Heart left ventricle (tissue), 16 donors: ENCODE results near the gene EXOC3L2. TPM values are rescaled to one million over a fixed set of nuclear protein-coding genes. Genes with fewer than 3 reads are reported as not detected.

Experiments
- ATAC-seq, 4 donors: fragments of 200-7000 bp; cut with Tn5 transposase; one replicate each; pipeline ENCODE4 v1.9.1; 2020 to 2022; ENCODE audit warnings: moderate library complexity in 4 of 4, mild to moderate bottlenecking in 3 of 4, moderate number of reproducible peaks in 1 of 4
- DNase-seq, 5 donors: peaks; one replicate each; pipeline ENCODE4 v3.0.0-alpha.2; 2020
- H3K27ac ChIP-seq, 12 donors: fragments of 200-600 bp; sonication (generic) in 4 of 12; one replicate each; pipeline versions ENCODE4 v1.5.0 to v1.8.0; 2016 to 2022; ENCODE audit warnings: mild to moderate bottlenecking in 2 of 12
- H3K27me3 ChIP-seq, 9 donors: fragments of 200-600 bp; sonication (generic) in 2 of 9; one replicate each; pipeline versions ENCODE4 v1.5.1 to v1.8.0; 2016 to 2022; ENCODE audit warnings: mild to moderate bottlenecking in 3 of 9
- H3K36me3 ChIP-seq, 9 donors: fragments of 200-600 bp; sonication (generic) in 2 of 9; one replicate each; pipeline versions ENCODE4 v1.5.0 to v1.8.0; 2018 to 2022; ENCODE audit warnings: mild to moderate bottlenecking in 2 of 9
- H3K4me1 ChIP-seq, 12 donors: fragments of 200-600 bp; sonication (generic) in 4 of 12; one replicate each; pipeline versions ENCODE4 v1.5.0 to v1.8.0; 2016 to 2022; ENCODE audit warnings: mild to moderate bottlenecking in 3 of 12
- H3K4me3 ChIP-seq, 12 donors: fragments of 200-600 bp; sonication (generic) in 4 of 12; one replicate each; pipeline versions ENCODE4 v1.5.0 to v1.8.0; 2017 to 2022; ENCODE audit warnings: mild to moderate bottlenecking in 9 of 12, moderate library complexity in 4 of 12
- H3K9me3 ChIP-seq, 12 donors: fragments of 200-600 bp; sonication (generic) in 4 of 12; one replicate each; pipeline versions ENCODE4 v1.5.0 to v1.8.0; 2016 to 2022; ENCODE audit warnings: mild to moderate bottlenecking in 1 of 12
- POLR2A ChIP-seq, 2 donors: fragments of 450-650 bp; IDR thresholded peaks; one replicate each; pipeline ENCODE4 v1.6.1; 2017; ENCODE audit warnings: antibody characterized with exemption in 2 of 2, mild to moderate bottlenecking in 2 of 2, moderate library complexity in 2 of 2
- WGBS, 4 donors: extraction: QIAGEN DNeasy Blood & Tissue Kit in 2 of 4; methylation state at CpG; one replicate each; pipeline versions ENCODE4 v1.1.5 to v1.1.7; 2013 to 2018; 5-methylcytosine and 5-hydroxymethylcytosine counted together
- intact Hi-C, 10 donors: fragments of 100-400 bp; cut with DNase I; formaldehyde crosslinking; loops; one replicate each; pipeline versions ENCODE4 v1.11.1 to v1.14.2; 2022
- polyA plus RNA-seq, 2 donors: library from polyadenylated mRNA; stranded (reverse); fragments of 200-250 nt; gene quantifications; one replicate each; pipeline ENCODE4 v1.2.3, GENCODE V29; 2013
- total RNA-seq, 9 donors: library from RNA; depleted of rRNA in 2 of 9; stranded (reverse); fragments of >200 nt in 2 of 9; fragmentation: NEBNext Ultra II Directional in 3 of 9; extraction: Animal tissue kit (Norgen Biotek cat#: 25700) in 3 of 9; gene quantifications; one replicate each; pipeline versions ENCODE4 v1.1.0 to v1.2.4, GENCODE V29; 2016 to 2023
- TF ChIP-seq, protein P1 (sequence below), 12 donors: fragments of 200-600 bp; sonication (generic) in 4 of 12; IDR thresholded peaks; one replicate each; pipeline versions ENCODE4 v1.5.0 to v1.8.0; 2018 to 2022; ENCODE audit warnings: antibody characterized with exemption in 12 of 12, mild to moderate bottlenecking in 5 of 12
- donor health status: ischemic (EF 13 %, LVEDD 7.1; RV severe dilation, severe dysfunction).
- donor health status: healthy with polysubstance abuse.
- donor health status: DM: no; HTN: yes; CAD: no.
- donor health status: DM: no; HTN: no; CAD: no.
- donor health status: ischemic (EF 25% LVEDD 6.9; RV normal size, moderate dysfunction).
- donor health status: ischemic (EF 25% LVEDD 5.7; RV mildly dilated, moderate dysfunction).
- donor health status: healthy.
- donor health status: DM: yes; HTN: yes; CAD: no.
- donor health status: ischemic (EF 35%, LVEDD 5.7; RV mildly dilated, moderate dysfunction).
- donor health status: nonischemic (EF 11% LVEDD 7.7; RV severe dilation, severe dysfunction).
- donor health status: DM: yes; HTN: yes; CAD: no.
- donor health status: PGD.
- donor health status: ischemic (EF 29% LVEDD 5.4; RV normal size, mild dysfunction).
- donor health status: nonischemic (EF 23%, LVEDD 6.1; RV moderate dilation, normal function).

The EXOC3L2 gene
- total and polyA plus RNA-seq, 11 donors, result 0.32 to 2.5 (median 0.88) TPM

DNA sequence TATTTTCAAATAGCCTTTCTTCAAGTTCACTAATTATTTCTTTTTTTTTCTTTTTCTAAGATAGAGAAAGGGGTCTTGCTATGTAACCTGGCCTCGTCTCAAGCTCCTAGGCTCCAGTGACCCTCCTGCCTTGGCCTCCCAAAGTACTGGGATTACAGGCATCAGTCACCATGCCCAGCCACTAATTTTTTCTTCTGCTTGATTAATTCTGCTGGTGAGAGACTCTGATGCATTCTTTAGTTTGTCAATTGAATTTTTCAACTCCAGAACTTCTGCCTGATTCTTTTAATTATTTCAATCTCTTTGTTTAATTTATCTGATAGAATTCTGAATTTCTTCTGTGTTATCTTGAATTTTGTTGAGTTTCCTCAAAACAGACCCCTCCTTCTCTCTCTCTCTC is 55.2 kb downstream of the EXOC3L2 start:
- Histone ChIP-seq H3K4me1 (peaks cover 0 to under 1% (median 0%) of the 10 kb centered on the region in 12 donors), H3K36me3 (peaks cover 0 to 5% (median 0%) of the 10 kb centered on the region in 9 donors), H3K27ac (no peak overlapping the region), H3K27me3 (no peaks in the 10 kb centered on the region), H3K4me3 (no peak overlapping the region), H3K9me3 (peaks cover 0 to 9% (median 0%) of the 10 kb centered on the region in 12 donors)
- intact Hi-C loops, result loop anchor here in 3 of 10 donors (10.0 kb wide), 3 partner anchors 55 to 175 kb away; partner anchors contain the start of genes EXOC3L2 (in 1 of the 3) and KLC3 (in 1 of the 3)
- TF ChIP-seq, protein P1, sequence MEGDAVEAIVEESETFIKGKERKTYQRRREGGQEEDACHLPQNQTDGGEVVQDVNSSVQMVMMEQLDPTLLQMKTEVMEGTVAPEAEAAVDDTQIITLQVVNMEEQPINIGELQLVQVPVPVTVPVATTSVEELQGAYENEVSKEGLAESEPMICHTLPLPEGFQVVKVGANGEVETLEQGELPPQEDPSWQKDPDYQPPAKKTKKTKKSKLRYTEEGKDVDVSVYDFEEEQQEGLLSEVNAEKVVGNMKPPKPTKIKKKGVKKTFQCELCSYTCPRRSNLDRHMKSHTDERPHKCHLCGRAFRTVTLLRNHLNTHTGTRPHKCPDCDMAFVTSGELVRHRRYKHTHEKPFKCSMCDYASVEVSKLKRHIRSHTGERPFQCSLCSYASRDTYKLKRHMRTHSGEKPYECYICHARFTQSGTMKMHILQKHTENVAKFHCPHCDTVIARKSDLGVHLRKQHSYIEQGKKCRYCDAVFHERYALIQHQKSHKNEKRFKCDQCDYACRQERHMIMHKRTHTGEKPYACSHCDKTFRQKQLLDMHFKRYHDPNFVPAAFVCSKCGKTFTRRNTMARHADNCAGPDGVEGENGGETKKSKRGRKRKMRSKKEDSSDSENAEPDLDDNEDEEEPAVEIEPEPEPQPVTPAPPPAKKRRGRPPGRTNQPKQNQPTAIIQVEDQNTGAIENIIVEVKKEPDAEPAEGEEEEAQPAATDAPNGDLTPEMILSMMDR (IDR thresholded peaks at IDR 0.05), result no peak
- no peak for TF ChIP-seq POLR2A (IDR thresholded peaks at IDR 0.05)
- 78 to 90% (median 83%) methylated on average over 1 of the region's 1 CpG for WGBS, 4 donors
- ATAC-seq (no peak), DNase-seq (no peak)

DNA sequence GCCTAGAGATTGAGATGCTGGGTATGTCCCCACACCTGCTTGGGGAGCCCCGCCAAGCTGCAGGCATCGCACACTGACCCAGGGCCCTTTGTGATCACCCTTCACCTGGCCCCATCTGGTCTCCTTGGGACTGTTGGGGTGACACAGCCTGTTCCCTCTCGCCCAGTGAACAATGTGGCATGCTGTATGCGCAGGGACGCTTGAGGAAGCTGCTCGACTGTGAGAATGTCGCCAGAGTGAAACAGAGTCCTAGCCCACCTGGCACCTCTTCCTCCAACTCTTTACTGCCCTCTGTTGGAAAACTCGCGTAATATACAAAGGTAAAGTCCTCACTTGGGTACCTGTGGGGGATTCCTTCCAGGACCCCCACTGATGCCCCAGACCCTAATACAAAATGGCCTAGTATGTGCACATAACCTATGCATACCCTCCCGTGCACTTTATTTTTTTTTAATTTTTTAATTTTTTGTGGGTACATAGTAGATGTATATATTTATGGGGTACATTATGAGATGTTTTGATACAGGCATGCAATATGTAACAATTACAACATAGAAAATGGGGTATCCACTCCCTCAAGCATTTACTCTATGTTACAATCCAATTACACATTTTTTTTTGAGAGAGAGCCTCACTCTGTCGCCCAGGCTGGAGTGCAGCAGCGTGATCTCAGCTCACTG is 57.6 kb downstream of the EXOC3L2 start:
- Histone ChIP-seq H3K36me3 (peaks cover 0 to 5% (median 0%) of the 10 kb centered on the region in 9 donors), H3K9me3 (peaks cover 0 to 9% (median 0%) of the 10 kb centered on the region in 12 donors), H3K27ac (no peak overlapping the region), H3K4me3 (no peak overlapping the region), H3K4me1 (peaks cover 0 to 16% (median 0%) of the 10 kb centered on the region in 12 donors), H3K27me3 (no peaks in the 10 kb centered on the region)
- WGBS, 4 donors, result 32 to 44% (median 38%) methylated on average over 10 to 12 of the region's 12 CpGs
- peak in 2 of 4 donors; percentile 42 to 45 for ATAC-seq
- peak in 1 of 5 donors; percentile 35 for DNase-seq
- TF ChIP-seq POLR2A (IDR thresholded peaks at IDR 0.05), result no peak
- TF ChIP-seq, protein P1 (IDR thresholded peaks at IDR 0.05), result peak; percentile 34 to 63 (median 54)
- intact Hi-C loops, result loop anchor here in 2 of 10 donors (10.0 kb wide), 2 partner anchors 57 to 173 kb away; partner anchors contain the start of gene EXOC3L2 (in 1 of the 2)

DNA sequence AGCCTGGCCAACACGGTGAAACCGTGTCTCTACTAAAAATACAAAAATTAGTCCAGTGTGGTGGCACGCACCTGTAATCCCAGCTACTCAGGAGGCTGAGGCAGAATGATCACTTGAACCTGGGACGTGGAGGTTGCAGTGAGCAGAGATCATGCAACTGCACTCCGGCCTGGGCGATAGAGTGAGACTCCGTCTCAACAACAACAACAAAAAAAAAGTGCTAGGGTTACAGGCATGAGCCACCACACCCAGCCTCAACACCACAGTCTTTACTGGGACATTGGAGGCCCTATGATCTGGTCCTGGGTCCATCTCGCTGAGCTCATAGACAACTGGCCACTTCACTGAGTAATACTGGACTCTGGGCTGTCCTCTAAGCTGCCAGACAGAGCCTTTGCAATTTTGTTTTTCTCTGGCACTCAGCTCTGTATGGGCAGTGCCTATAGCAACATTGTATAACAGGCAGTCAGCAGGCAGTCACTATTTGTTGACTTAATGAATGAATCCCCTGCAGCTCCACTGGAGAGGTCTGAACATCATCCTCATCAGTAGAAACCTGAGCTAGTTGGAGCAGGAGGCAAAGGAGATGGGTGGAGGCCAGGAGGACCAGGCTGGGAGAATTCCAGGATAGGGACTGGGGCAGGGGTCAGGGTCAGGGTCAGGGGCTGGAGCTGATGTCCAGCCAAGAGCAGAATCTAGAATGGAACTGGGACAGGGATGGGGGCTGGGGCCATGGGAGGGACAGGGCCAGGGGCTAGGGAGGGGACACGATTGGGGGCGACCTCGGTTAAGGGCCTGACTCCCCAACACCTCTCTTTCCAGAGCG is 58.5 kb downstream of the EXOC3L2 start:
- no peak overlapping the region for H3K4me3 ChIP-seq
- TF ChIP-seq, protein P1 (IDR thresholded peaks at IDR 0.05), result no peak
- no peak for TF ChIP-seq POLR2A (IDR thresholded peaks at IDR 0.05)
- intact Hi-C loops, result loop anchor here in 2 of 10 donors (10.0 kb wide), 2 partner anchors 58 to 172 kb away; partner anchors contain the start of gene EXOC3L2 (in 1 of the 2)
- peaks cover 0 to 7% (median under 1%) of the 10 kb centered on the region in 9 donors for H3K36me3 ChIP-seq
- DNase-seq (no peak), ATAC-seq (no peak)
- H3K9me3 ChIP-seq, result peaks cover 0 to 9% (median 0%) of the 10 kb centered on the region in 12 donors
- H3K4me1 ChIP-seq, result peaks cover 0 to 18% (median 0%) of the 10 kb centered on the region in 12 donors
- no peaks in the 10 kb centered on the region for H3K27me3 ChIP-seq
- H3K27ac ChIP-seq, result no peak overlapping the region
- 83 to 92% (median 87%) methylated on average over 10 to 12 of the region's 12 CpGs for WGBS, 4 donors
